ENCODE data around the gene HEXB.
"Not testable (repeated sequence)": the region's sequence is repeated elsewhere in the genome, so short reads cannot be mapped to it uniquely, and the experiment has no call there.

Gene HEXB

GRCh38 chr5:74665273-74665672, 19.8 kb upstream of the HEXB start:
- in situ Hi-C loops (cut with HindIII; ENCODE audit: low pct_unique_long_range_greater_than_20kb, low sequenced_read_pairs), result no loop called here
- no peak for TF ChIP-seq JUND (IDR thresholded peaks at IDR 0.05; ENCODE audit: low read depth)
- no peak for DNase-seq (ENCODE audit: low read depth in 1 of 2, low spot score in 1 of 2)

- no peak for DNase-seq (ENCODE audit: low read depth in 1 of 2, low spot score in 1 of 2)
- TF ChIP-seq JUND (IDR thresholded peaks at IDR 0.05; ENCODE audit: low read depth), result no peak
- in situ Hi-C loops (cut with HindIII; ENCODE audit: low pct_unique_long_range_greater_than_20kb, low sequenced_read_pairs), result no loop called here
Measured at GRCh38 chr5:74665816-74666215, 19.2 kb upstream of the HEXB start.

DNA sequence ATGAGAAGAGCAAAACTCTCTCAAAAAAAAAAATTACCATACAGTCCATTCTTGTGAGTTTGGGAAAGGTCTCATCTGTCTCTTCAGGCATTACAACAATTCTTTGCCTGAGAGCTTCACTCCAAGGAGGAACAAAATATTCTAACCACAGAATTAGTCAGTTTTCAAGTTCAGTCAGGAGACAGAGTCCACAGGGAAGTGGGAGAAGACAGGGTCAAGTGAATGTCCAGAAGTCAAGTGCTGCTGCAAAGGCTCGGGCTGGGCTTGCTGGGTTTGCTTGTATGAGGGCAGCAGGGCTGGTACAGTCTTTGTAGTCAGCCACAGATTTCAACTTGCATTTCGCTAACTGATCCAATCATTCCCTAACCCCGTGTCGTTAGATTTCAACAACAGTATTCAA, 17.6 kb upstream of the HEXB start:
- no peak for DNase-seq (ENCODE audit: low read depth in 1 of 2, low spot score in 1 of 2)
- in situ Hi-C loops (cut with HindIII; ENCODE audit: low pct_unique_long_range_greater_than_20kb, low sequenced_read_pairs), result no loop called here

GRCh38 chr5:74669821-74670220, 15.2 kb upstream of the HEXB start:
- in situ Hi-C loops (cut with HindIII; ENCODE audit: low pct_unique_long_range_greater_than_20kb, low sequenced_read_pairs), result no loop called here
- no peak for TF ChIP-seq JUND (IDR thresholded peaks at IDR 0.05; ENCODE audit: low read depth)
- DNase-seq (ENCODE audit: low read depth in 1 of 2, low spot score in 1 of 2), result no peak

More for the DNA sequence above, 17.6 kb upstream of the HEXB start:
- no peak for TF ChIP-seq JUND (IDR thresholded peaks at IDR 0.05; ENCODE audit: low read depth)

GRCh38 chr5:74670396-74671038, 14.5 kb upstream of the HEXB start:
- DNase-seq (ENCODE audit: low read depth in 1 of 2, low spot score in 1 of 2), result no peak
- in situ Hi-C loops (cut with HindIII; ENCODE audit: low pct_unique_long_range_greater_than_20kb, low sequenced_read_pairs), result no loop called here
- no peak for TF ChIP-seq JUND (IDR thresholded peaks at IDR 0.05; ENCODE audit: low read depth)

DNA sequence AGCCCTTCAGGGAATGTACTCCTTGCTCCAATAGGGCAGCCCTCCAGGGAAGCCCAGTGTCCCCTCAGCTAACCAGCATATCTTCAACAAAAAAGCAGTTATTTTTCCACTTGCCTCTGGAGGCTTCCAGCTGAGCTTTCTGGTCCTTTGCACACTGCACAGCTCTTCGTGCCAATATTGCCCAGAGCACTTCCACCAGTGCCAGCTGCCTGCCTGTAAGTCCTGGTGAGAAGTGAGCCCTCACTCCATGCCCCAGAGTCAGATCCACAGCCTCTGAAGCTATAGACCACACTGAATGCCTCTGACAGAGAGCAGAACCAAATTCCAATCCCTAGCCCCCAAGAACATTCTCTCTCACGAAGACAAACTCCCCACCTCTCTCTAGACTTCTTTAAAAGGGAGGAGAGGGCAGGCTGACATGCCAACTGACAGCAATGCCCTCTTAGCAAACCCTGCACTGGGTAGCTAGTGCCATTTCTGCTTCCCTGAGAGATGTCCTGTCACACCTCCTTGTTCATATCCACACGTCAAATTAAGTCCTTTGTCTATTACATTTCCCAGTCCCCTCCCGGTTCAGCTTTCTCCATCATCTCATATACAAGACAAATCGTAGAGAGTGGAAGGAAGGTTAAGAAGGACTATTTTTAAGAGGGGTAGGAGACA, 12.7 kb upstream of the HEXB start:
- in situ Hi-C loops (cut with HindIII; ENCODE audit: low pct_unique_long_range_greater_than_20kb, low sequenced_read_pairs), result no loop called here
- TF ChIP-seq JUND (IDR thresholded peaks at IDR 0.05; ENCODE audit: low read depth), result no peak
- DNase-seq (ENCODE audit: low read depth in 1 of 2, low spot score in 1 of 2), result no peak

- in situ Hi-C loops (cut with HindIII; ENCODE audit: low pct_unique_long_range_greater_than_20kb, low sequenced_read_pairs), result no loop called here
- TF ChIP-seq JUND (IDR thresholded peaks at IDR 0.05; ENCODE audit: low read depth), result no peak
- DNase-seq (ENCODE audit: low read depth in 1 of 2, low spot score in 1 of 2), result peak in 1 of 2 experiments; percentile 40
Measured at GRCh38 chr5:74673011-74673790, 11.8 kb upstream of the HEXB start.

DNA sequence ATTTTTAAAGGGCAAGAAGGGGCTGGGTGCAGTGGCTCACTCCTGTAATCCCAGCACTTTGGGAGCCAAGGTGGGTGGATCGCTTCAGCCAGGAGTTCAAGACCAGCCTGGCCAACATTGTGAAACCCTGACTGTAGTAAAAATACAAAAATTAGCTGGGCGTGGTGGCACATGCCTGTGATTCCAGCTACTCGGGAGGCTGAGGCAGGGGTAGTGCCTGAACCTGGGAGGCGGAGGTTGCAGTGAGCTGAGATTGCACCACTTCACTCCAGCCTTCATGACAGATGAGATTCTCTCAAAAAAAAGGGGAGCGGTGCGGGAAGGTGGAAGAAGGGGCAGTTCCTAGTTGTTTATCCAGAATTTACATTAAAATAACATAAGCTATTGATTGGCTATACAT, 8.6 kb upstream of the HEXB start:
- in situ Hi-C loops (cut with HindIII; ENCODE audit: low pct_unique_long_range_greater_than_20kb, low sequenced_read_pairs); DNase-seq (ENCODE audit: low read depth in 1 of 2, low spot score in 1 of 2): not testable (repeated sequence)

DNA sequence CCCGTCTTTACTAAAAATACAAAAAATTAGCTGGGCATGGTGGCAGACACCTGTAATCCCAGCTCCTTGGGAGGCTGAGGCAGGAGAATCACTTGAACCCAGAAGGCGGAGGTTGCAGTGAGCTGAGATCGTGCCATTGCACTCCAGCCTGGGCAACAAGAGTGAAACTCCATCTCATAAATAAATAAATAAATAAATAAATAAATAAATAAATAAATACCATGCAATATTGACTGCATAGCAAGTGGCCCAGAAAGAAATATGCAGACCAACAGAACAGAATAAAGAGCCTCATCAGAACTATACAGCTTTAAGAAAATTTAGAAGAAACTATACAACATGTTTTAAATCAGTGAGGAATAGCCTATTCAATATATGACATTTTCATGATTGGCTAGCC, 6.9 kb upstream of the HEXB start:
- in situ Hi-C loops (cut with HindIII; ENCODE audit: low pct_unique_long_range_greater_than_20kb, low sequenced_read_pairs); DNase-seq (ENCODE audit: low read depth in 1 of 2, low spot score in 1 of 2): not testable (repeated sequence)

DNA sequence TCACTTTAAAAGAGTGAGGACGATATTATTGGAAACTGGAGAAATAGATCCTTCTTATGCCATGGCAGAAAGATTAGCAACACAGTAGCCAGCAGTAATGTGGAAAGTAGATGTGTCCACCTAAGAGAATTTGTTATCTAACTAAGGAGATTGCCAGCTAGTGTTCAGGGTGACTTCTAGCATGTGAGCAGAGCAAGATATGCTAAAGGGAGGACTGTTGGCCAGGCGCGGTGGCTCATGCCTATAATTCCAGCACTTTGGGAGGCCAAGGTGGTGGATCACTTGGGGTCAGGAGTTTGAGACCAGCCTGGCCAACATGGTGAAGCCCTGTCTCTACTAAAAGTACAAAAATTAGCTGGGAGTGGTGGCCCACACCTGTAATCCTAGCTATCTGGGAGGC, 5.7 kb upstream of the HEXB start:
- in situ Hi-C loops (cut with HindIII; ENCODE audit: low pct_unique_long_range_greater_than_20kb, low sequenced_read_pairs); DNase-seq (ENCODE audit: low read depth in 1 of 2, low spot score in 1 of 2): not testable (repeated sequence)

DNA sequence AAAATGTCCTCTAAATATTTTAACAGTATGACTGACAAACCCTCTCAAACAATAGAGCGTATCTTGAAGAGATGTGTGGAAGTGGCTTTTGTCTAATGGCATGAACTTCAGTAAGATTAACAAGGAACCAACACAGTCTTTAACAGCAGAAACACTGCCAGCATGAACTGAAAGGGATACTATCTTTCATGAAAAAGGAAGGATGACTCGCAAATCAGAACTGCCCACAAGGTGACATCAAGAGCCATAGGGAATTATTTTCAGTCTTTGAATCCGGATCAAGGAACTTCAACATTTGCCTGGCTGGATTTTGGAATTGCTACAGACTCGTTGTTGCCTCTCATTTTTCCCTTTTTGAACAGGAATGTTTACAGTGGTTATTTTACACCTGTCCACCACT, 5.1 kb upstream of the HEXB start:
- TF ChIP-seq JUND (IDR thresholded peaks at IDR 0.05; ENCODE audit: low read depth), result no peak
- DNase-seq (ENCODE audit: low read depth in 1 of 2, low spot score in 1 of 2), result no peak
- in situ Hi-C loops (cut with HindIII; ENCODE audit: low pct_unique_long_range_greater_than_20kb, low sequenced_read_pairs), result no loop called here

DNA sequence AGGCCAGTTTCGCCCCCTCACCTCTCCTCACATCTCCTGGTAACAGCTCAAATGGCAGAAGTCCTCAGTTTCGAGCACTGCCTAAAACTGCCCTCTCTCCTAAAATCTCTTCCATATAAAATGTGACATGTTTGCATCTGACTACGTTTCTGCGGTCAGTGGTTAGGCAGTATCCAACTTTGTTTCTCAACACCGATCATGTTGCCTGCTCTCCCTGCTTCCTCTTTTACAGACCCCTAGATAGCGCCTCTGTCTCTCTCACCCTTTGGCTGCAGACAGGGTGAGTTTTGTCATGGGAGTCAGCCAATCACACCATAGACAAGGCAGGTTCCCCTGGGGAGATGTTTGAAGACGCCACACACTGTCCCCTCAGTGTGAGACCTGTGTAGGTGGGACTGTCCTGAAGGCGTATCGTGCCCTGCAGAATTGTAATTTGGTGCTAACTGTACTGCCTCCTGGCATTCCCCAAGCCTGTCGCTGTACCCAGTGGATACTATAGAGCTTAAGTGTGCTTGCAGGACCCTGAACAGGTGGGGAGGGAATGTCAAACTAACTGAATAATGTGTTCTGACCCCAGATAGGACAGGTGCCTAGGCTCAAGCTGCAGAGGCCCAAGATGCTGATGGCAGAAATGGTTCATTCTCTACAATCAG, 1.1 kb downstream of the HEXB start:
- in situ Hi-C loops (cut with HindIII; ENCODE audit: low pct_unique_long_range_greater_than_20kb, low sequenced_read_pairs), result no loop called here
- TF ChIP-seq JUND (IDR thresholded peaks at IDR 0.05; ENCODE audit: low read depth), result no peak
- no peak for DNase-seq (ENCODE audit: low read depth in 1 of 2, low spot score in 1 of 2)

All from T47D (cell line).